ENCODE results near the gene EIF2S3.

EIF2S3 gene

DNA sequence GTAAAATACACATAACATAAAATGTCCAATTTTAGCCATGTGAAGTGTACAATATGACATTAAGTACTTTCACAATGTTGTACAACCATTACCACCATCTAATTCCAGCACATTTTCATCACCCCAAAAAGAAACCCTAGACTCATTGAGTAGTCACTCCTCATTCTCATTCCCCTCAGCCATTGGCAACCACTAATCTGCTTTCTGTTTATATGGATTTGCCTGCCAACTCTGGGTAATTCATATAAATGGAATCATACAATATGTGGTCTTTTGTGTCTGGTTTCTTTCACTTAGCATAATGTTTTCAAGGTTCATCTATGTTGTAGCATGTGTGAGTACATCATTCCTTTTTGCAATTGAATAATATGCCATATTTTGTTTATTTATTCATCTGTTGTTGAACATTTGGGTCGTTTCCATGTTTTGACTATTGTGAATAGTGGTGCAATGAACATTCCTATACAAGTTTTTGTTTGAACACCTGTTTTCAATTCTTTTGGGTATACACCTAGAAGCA lies 43.0 kb downstream of the EIF2S3 start:
- no peaks in the 10 kb centered on the region for H3K9me3 ChIP-seq (ENCODE audit: control insufficient read depth in 1 of 2, low read length in 2 of 2)
- no peak overlapping the region for H3K4me3 ChIP-seq (ENCODE audit: low read depth in 1 of 2, low read length in 2 of 2)
- no peaks in the 10 kb centered on the region for H3K27me3 ChIP-seq (ENCODE audit: low read depth, low read length)
- no peak overlapping the region for H3K27ac ChIP-seq (ENCODE audit: low read length)
- H3K36me3 ChIP-seq (ENCODE audit: control insufficient read depth in 1 of 2, insufficient read depth in 2 of 2, low read length in 2 of 2), result no peaks in the 10 kb centered on the region
- no peaks in the 10 kb centered on the region for H3K4me1 ChIP-seq (ENCODE audit: control insufficient read depth in 1 of 2, insufficient read depth in 2 of 2, low read length in 2 of 2)

DNA sequence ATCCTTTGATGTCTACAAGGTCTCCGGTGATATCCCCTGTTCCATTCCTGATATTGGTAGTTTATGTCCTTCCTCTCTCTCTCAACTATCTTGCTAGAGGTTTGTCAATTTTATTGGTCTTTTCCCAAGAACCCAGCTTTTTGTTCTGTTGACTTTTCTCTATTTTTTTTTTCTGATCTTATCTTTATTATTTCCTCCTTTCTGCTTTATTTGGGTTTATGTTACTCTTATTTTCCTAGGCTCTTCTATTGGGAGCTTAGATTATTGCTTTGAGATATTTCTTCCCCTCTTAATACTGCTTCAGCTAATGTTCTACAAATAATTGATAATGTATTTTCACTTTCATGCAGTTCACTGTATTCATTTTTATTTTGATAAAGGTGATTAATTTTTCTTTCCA lies 44.2 kb downstream of the EIF2S3 start:
- H3K4me1 ChIP-seq (ENCODE audit: control insufficient read depth in 1 of 2, insufficient read depth in 2 of 2, low read length in 2 of 2), result no peaks in the 10 kb centered on the region
- no peak overlapping the region for H3K27ac ChIP-seq (ENCODE audit: low read length)
- no peak overlapping the region for H3K4me3 ChIP-seq (ENCODE audit: low read depth in 1 of 2, low read length in 2 of 2)
- H3K27me3 ChIP-seq (ENCODE audit: low read depth, low read length), result no peaks in the 10 kb centered on the region
- no peaks in the 10 kb centered on the region for H3K36me3 ChIP-seq (ENCODE audit: control insufficient read depth in 1 of 2, insufficient read depth in 2 of 2, low read length in 2 of 2)
- H3K9me3 ChIP-seq (ENCODE audit: control insufficient read depth in 1 of 2, low read length in 2 of 2), result no peaks in the 10 kb centered on the region

DNA sequence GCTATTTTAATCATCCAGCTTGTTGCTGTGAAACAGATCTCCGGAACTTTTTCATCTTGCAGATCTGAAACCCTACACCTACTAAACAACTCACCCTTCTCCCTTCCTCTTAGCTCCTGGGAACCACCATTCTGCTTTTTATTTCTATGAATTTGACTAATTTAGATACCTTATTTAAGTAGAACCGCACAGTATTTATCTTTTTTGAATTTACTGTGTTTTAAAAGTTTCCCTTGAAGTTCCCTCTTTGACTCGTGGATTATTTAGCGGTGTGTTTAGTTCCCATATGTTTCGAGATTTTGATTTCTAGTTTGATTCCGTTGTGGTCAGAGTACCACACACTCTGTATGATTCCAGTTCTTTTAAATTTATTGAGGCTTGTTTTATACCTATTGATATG lies 44.6 kb downstream of the EIF2S3 start:
- Histone ChIP-seq H3K4me1 (ENCODE audit: control insufficient read depth in 1 of 2, insufficient read depth in 2 of 2, low read length in 2 of 2) (no peaks in the 10 kb centered on the region), H3K9me3 (ENCODE audit: control insufficient read depth in 1 of 2, low read length in 2 of 2) (no peaks in the 10 kb centered on the region), H3K4me3 (ENCODE audit: low read depth in 1 of 2, low read length in 2 of 2) (no peak overlapping the region), H3K36me3 (ENCODE audit: control insufficient read depth in 1 of 2, insufficient read depth in 2 of 2, low read length in 2 of 2) (no peaks in the 10 kb centered on the region), H3K27ac (ENCODE audit: low read length) (no peak overlapping the region), H3K27me3 (ENCODE audit: low read depth, low read length) (no peaks in the 10 kb centered on the region)

DNA sequence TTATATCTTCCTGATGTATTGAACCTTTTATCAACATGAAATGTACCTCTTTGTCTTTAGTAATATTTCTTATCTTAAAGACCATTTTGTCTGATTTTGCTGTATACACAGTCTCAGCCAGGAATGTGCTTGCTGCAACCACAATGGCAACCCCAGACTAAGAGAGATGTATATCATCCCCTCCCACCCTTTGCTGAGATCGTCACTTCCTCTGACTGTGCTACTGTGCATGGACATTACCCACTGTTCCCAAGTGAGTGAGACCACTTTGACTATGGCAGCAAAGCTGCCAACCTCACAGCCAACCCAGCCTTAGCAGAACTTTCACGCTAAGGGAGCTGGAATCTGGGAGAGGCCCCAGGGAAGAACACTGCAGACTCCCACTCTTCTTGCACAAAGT lies 46.0 kb downstream of the EIF2S3 start:
- Histone ChIP-seq H3K27me3 (ENCODE audit: low read depth, low read length) (no peaks in the 10 kb centered on the region), H3K4me1 (ENCODE audit: control insufficient read depth in 1 of 2, insufficient read depth in 2 of 2, low read length in 2 of 2) (no peaks in the 10 kb centered on the region), H3K27ac (ENCODE audit: low read length) (no peak overlapping the region), H3K9me3 (ENCODE audit: control insufficient read depth in 1 of 2, low read length in 2 of 2) (no peaks in the 10 kb centered on the region), H3K36me3 (ENCODE audit: control insufficient read depth in 1 of 2, insufficient read depth in 2 of 2, low read length in 2 of 2) (no peaks in the 10 kb centered on the region), H3K4me3 (ENCODE audit: low read depth in 1 of 2, low read length in 2 of 2) (no peak overlapping the region)

DNA sequence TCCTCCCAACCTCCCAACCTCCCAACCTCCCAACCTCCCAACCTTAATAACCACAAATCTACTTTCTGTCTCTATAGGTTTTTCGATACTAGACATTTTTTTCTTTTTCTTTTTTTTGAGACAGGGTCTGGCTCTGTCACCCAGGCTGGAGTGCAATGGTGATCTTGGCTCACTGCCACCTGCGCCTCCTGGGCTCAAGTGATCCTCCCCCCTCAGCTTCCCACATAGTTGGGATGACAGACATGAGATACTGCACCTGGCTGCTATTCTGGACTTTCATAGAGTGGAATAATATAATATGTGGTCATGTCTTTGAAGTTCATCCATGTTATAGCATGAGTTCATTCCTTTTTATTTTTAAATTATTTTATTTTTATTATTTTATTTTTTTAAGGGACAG lies 55.3 kb downstream of the EIF2S3 start:
- Histone ChIP-seq H3K9me3 (ENCODE audit: control insufficient read depth in 1 of 2, low read length in 2 of 2) (no peaks in the 10 kb centered on the region), H3K36me3 (ENCODE audit: control insufficient read depth in 1 of 2, insufficient read depth in 2 of 2, low read length in 2 of 2) (no peaks in the 10 kb centered on the region), H3K4me3 (ENCODE audit: low read depth in 1 of 2, low read length in 2 of 2) (no peak overlapping the region), H3K27ac (ENCODE audit: low read length) (no peak overlapping the region), H3K4me1 (ENCODE audit: control insufficient read depth in 1 of 2, insufficient read depth in 2 of 2, low read length in 2 of 2) (no peaks in the 10 kb centered on the region), H3K27me3 (ENCODE audit: low read depth, low read length) (no peaks in the 10 kb centered on the region)

DNA sequence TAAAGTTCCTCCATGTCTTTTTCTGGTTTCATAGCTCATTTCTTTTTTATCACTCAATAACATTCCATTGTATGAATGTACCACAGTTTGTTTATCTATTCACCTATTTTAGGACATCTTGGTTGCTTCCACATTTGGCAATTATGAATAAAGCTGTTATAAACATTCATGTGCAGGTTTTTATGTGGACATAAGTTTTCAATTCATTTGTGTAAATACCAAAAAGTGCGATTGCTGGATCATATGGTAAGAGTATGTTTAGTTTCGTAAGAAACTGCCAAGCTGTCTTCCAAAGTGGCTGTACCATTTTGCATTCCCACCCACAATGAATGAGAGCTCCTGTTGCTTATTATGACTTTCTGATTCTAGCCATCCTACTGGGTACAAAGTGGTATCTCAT lies 58.4 kb downstream of the EIF2S3 start:
- Histone ChIP-seq H3K4me1 (ENCODE audit: control insufficient read depth in 1 of 2, insufficient read depth in 2 of 2, low read length in 2 of 2) (peaks cover 0 to 6% of the 10 kb centered on the region in 2 donors), H3K27me3 (ENCODE audit: low read depth, low read length) (no peaks in the 10 kb centered on the region), H3K27ac (ENCODE audit: low read length) (no peak overlapping the region), H3K4me3 (ENCODE audit: low read depth in 1 of 2, low read length in 2 of 2) (no peak overlapping the region), H3K36me3 (ENCODE audit: control insufficient read depth in 1 of 2, insufficient read depth in 2 of 2, low read length in 2 of 2) (no peaks in the 10 kb centered on the region), H3K9me3 (ENCODE audit: control insufficient read depth in 1 of 2, low read length in 2 of 2) (no peaks in the 10 kb centered on the region)

DNA sequence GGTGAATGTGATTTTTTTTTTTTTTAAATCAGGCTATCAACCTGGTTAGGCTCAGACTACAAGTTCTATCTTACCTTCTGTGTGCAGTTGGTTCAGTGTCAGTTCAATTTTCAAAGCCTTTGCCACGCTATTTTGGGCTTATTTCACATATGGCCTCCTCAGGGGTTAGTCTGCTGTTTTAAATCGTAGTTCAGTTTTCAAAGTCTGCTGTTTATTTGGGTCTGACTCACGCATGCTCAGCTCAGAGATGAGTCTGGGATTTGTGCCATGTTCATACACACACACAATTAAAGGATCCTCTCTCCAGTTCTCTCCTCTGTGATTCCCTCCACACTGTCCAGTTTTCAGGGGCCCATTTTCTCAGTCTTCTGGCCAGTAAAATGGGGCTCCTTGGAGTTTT lies 62.5 kb downstream of the EIF2S3 start:
- Histone ChIP-seq H3K4me1 (ENCODE audit: control insufficient read depth in 1 of 2, insufficient read depth in 2 of 2, low read length in 2 of 2) (peaks cover 0 to 6% of the 10 kb centered on the region in 2 donors), H3K27me3 (ENCODE audit: low read depth, low read length) (no peaks in the 10 kb centered on the region), H3K27ac (ENCODE audit: low read length) (no peak overlapping the region), H3K36me3 (ENCODE audit: control insufficient read depth in 1 of 2, insufficient read depth in 2 of 2, low read length in 2 of 2) (no peaks in the 10 kb centered on the region), H3K9me3 (ENCODE audit: control insufficient read depth in 1 of 2, low read length in 2 of 2) (no peaks in the 10 kb centered on the region), H3K4me3 (ENCODE audit: low read depth in 1 of 2, low read length in 2 of 2) (no peak overlapping the region)

DNA sequence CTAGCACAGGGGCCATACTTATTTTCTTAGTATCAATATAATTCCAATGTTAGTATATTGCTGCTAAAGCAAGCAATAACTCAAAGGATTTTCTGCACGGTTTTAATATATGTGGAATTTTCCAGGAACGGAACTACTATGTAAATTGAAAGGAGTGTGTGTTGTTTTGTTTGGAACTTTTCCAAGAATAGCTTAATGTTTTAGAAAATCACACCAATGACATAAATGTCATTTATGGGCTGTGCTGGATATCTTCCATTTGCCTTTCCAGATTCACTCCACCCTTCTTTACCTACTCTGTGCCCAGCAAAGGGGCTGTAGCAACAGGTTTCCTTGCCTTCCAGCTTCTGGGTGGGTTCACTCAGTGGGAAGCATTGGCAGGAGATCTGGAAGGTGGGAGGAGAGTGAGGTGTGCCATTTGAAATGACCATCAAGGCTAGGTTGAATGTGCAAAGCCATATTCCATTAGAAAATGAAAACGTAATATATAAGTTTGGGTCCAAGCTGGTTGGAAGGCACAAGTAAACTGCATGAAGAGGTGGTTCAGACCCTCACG lies 69.6 kb downstream of the EIF2S3 start:
- no peak overlapping the region for H3K4me3 ChIP-seq (ENCODE audit: low read depth in 1 of 2, low read length in 2 of 2)
- H3K4me1 ChIP-seq (ENCODE audit: control insufficient read depth in 1 of 2, insufficient read depth in 2 of 2, low read length in 2 of 2), result peaks cover 0 to 5% of the 10 kb centered on the region in 2 donors
- no peak overlapping the region for H3K27ac ChIP-seq (ENCODE audit: low read length)
- no peaks in the 10 kb centered on the region for H3K27me3 ChIP-seq (ENCODE audit: low read depth, low read length)
- no peaks in the 10 kb centered on the region for H3K9me3 ChIP-seq (ENCODE audit: control insufficient read depth in 1 of 2, low read length in 2 of 2)
- no peaks in the 10 kb centered on the region for H3K36me3 ChIP-seq (ENCODE audit: control insufficient read depth in 1 of 2, insufficient read depth in 2 of 2, low read length in 2 of 2)

DNA sequence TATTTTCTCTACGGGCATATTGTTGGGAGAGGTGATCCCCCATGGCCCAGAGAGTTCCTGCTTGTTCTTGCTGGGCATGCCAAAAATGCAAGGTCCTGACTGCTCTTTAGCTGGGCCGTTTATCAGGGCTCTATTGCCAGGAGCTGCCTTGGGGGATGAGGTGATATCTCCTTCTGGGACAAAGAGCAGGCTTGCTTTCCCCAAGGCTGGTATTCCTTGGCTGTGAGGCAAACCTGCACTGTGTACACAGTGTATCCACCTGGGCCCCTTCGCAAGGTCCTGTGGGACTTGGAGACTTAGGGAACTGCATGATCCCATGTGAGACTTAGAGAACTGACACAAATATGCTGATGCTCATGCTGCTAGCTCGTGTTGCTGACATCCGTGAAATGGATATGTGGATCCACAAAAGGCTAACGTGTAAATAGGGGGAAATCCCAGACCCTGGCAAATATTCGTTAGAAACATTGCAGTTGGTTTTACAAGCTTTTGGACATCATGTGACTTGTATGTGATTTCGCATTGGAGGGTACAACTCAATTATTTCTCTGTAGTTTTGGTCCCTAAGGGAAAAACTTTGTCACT lies 70.4 kb downstream of the EIF2S3 start:
- no peaks in the 10 kb centered on the region for H3K36me3 ChIP-seq (ENCODE audit: control insufficient read depth in 1 of 2, insufficient read depth in 2 of 2, low read length in 2 of 2)
- H3K4me1 ChIP-seq (ENCODE audit: control insufficient read depth in 1 of 2, insufficient read depth in 2 of 2, low read length in 2 of 2), result peaks cover 0 to 5% of the 10 kb centered on the region in 2 donors
- H3K9me3 ChIP-seq (ENCODE audit: control insufficient read depth in 1 of 2, low read length in 2 of 2), result no peaks in the 10 kb centered on the region
- no peak overlapping the region for H3K27ac ChIP-seq (ENCODE audit: low read length)
- no peaks in the 10 kb centered on the region for H3K27me3 ChIP-seq (ENCODE audit: low read depth, low read length)
- no peak overlapping the region for H3K4me3 ChIP-seq (ENCODE audit: low read depth in 1 of 2, low read length in 2 of 2)

Measured in muscle layer of duodenum (tissue), 2 donors.